Memory B cell (primary cell): ENCODE results near the gene BMPR1A.

Experiments used
- ATAC-seq: fragments of 150-1000 bp; cut with Tn5 transposase; 2 replicates; pipeline ENCODE4 v1.10.0; 2021; ENCODE audit warnings: low read depth, mild to moderate bottlenecking, moderate library complexity
- DNase-seq, 2 donors: peaks; one replicate each; pipeline ENCODE4 v3.0.0; 2022; ENCODE audit warnings: low spot score in 2 of 2
- H3K27ac Mint-ChIP-seq: one replicate; pipeline ENCODE4 v1.8.0; 2022; ENCODE audit warnings: mild to moderate bottlenecking, moderate library complexity, mixed read lengths
- H3K27me3 Mint-ChIP-seq: one replicate; pipeline ENCODE4 v1.8.0; 2022; ENCODE audit warnings: mixed read lengths
- H3K36me3 Mint-ChIP-seq: one replicate; pipeline ENCODE4 v1.8.0; 2022; ENCODE audit warnings: mild to moderate bottlenecking, mixed read lengths
- H3K4me1 Mint-ChIP-seq: one replicate; pipeline ENCODE4 v1.8.0; 2022; ENCODE audit warnings: mixed read lengths
- H3K4me3 Mint-ChIP-seq: one replicate; pipeline ENCODE4 v1.8.0; 2022; ENCODE audit warnings: mild to moderate bottlenecking, moderate library complexity, mixed read lengths
- H3K9me3 Mint-ChIP-seq: one replicate; pipeline ENCODE4 v1.8.0; 2022; ENCODE audit warnings: mixed read lengths

BMPR1A gene

DNA sequence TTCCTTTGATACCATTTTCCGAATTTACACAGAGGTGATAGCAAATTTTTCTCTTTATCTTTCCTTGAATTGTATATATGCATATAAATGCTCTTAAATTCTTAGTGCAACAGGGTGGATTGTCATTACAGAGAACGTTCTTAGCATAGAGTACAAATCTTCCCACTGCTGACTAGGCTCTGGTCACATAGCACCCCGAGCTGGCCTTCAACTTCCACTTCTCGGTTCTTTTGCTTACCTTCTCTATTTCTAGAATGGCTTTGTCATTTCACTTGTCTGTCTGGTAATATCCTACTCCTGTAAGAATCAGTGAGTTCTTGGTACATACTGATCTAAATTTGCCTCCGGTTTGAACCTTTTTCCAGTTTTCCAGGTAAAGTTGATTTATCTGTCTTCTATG is 225.3 kb downstream of the BMPR1A start:
- no peak for ATAC-seq
- DNase-seq = no peak
- Mint-ChIP-seq H3K4me3 (no peak overlapping the region), H3K27me3 (no peaks in the 10 kb centered on the region), H3K36me3 (no peaks in the 10 kb centered on the region), H3K9me3 (peaks cover 2% of the 10 kb centered on the region), H3K27ac (no peak overlapping the region), H3K4me1 (no peaks in the 10 kb centered on the region)
